ENCODE data around the gene PCSK6. TPM values are rescaled to one million over a fixed set of nuclear protein-coding genes. Genes with fewer than 3 reads are reported as not detected.

Gene PCSK6
- total RNA-seq, 4 donors from 2014 or later: 12.8 to 23.2 (median 18.4) TPM

DNA sequence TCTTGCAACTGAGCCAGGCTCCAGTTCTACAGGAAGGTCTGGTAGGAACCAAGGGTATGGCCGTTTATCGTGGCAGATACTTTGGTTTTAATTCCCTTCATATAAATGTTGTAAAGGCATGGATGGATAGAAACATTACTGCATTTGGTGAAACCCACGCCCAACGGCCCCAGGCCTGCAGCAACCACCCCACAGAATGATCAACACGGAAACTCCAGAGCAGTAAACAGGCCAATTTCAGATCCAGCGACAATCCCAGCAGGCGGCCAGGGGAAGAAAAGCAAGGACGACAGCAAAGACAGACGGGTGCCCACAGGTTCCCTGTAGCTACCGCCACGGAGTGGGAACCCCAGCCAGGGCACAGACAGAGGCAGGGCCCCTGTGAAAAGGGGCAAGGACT is 32.6 kb upstream of the PCSK6 start:
- WGBS, 2 donors (ENCODE audit: low coverage in 1 of 2): 68 to 71% methylated on average over 7 to 10 of the region's 11 CpGs
- TF ChIP-seq, protein P1, sequence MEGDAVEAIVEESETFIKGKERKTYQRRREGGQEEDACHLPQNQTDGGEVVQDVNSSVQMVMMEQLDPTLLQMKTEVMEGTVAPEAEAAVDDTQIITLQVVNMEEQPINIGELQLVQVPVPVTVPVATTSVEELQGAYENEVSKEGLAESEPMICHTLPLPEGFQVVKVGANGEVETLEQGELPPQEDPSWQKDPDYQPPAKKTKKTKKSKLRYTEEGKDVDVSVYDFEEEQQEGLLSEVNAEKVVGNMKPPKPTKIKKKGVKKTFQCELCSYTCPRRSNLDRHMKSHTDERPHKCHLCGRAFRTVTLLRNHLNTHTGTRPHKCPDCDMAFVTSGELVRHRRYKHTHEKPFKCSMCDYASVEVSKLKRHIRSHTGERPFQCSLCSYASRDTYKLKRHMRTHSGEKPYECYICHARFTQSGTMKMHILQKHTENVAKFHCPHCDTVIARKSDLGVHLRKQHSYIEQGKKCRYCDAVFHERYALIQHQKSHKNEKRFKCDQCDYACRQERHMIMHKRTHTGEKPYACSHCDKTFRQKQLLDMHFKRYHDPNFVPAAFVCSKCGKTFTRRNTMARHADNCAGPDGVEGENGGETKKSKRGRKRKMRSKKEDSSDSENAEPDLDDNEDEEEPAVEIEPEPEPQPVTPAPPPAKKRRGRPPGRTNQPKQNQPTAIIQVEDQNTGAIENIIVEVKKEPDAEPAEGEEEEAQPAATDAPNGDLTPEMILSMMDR (IDR thresholded peaks at IDR 0.05): no peak
- no peak for TF ChIP-seq POLR2A (IDR thresholded peaks at IDR 0.05)
- no peak for TF ChIP-seq EP300 (IDR thresholded peaks at IDR 0.05)
- no peak for TF ChIP-seq POLR2AphosphoS5 (IDR thresholded peaks at IDR 0.05)
- ATAC-seq: no peak

DNA sequence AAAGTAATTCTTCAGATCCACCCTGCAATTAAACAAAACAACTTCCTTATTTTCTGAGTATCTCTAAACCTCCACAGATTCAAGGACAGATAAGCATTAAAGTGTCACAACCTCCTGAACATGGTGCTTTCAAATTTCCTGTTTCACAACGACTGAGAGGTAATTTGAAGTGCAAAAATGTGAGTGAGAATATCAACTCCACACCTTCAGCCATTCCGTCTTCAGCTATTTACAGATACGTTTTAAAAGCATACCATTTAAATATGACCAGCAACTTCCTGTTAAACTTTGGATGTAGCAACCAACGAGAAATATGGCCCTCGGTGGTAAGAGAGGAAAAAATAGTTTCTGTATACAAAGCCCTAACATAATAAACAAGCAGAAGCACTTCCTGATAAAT is 32.1 kb upstream of the PCSK6 start:
- Histone ChIP-seq H3K27ac (no peak overlapping the region), H3K9me3 (peaks cover 0 to 20% (median 0%) of the 10 kb centered on the region in 3 donors), H3K4me3 (no peak overlapping the region), H3K36me3 (no peaks in the 10 kb centered on the region), H3K27me3 (peaks cover 10% of the 10 kb centered on the region), H3K4me1 (no peaks in the 10 kb centered on the region)
- 32 to 35% methylated on average over 5 of the region's 5 CpGs for WGBS, 2 donors (ENCODE audit: low coverage in 1 of 2)
- TF ChIP-seq EP300 (IDR thresholded peaks at IDR 0.05) (no peak), POLR2A (IDR thresholded peaks at IDR 0.05) (no peak), POLR2AphosphoS5 (IDR thresholded peaks at IDR 0.05) (no peak)
- TF ChIP-seq, protein P1 (IDR thresholded peaks at IDR 0.05): no peak
- ATAC-seq: no peak

More for the DNA sequence above, 32.6 kb upstream of the PCSK6 start:
- H3K27me3 ChIP-seq: peaks cover 10% of the 10 kb centered on the region
- peaks cover 0 to 15% (median 0%) of the 10 kb centered on the region in 3 donors for H3K9me3 ChIP-seq
- no peak overlapping the region for H3K27ac ChIP-seq
- H3K4me3 ChIP-seq: no peak overlapping the region
- no peaks in the 10 kb centered on the region for H3K36me3 ChIP-seq
- peaks cover 0 to 3% (median 0%) of the 10 kb centered on the region in 3 donors for H3K4me1 ChIP-seq

DNA sequence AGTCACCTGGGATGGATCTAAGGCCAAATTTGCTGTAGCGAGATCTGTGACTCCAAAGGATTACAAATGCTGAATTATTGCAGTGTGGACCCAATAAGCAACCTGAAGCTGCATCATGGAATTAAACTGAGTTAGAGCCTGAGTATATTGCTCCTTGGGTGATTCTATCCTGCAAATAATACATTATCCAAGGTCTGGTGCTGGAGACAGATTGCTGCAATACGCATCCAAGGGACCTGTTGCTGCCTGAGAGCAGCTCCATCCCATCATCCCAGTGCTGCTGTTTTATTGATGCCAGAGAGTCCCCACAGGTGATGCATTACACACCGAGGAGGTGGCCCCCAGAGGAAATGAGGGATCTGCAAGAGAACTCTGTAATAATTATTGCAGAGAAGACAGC is 31.6 kb upstream of the PCSK6 start:
- Histone ChIP-seq H3K36me3 (no peaks in the 10 kb centered on the region), H3K9me3 (peaks cover 0 to 26% (median 0%) of the 10 kb centered on the region in 3 donors), H3K27ac (no peak overlapping the region), H3K4me1 (no peaks in the 10 kb centered on the region), H3K27me3 (peaks cover 10% of the 10 kb centered on the region), H3K4me3 (no peak overlapping the region)
- 80 to 100% methylated on average over 1 of the region's 3 CpGs for WGBS, 2 donors (ENCODE audit: low coverage in 1 of 2)
- TF ChIP-seq, protein P1 (IDR thresholded peaks at IDR 0.05): no peak
- no peak for TF ChIP-seq EP300 (IDR thresholded peaks at IDR 0.05)
- no peak for TF ChIP-seq POLR2A (IDR thresholded peaks at IDR 0.05)
- no peak for TF ChIP-seq POLR2AphosphoS5 (IDR thresholded peaks at IDR 0.05)
- ATAC-seq: no peak

DNA sequence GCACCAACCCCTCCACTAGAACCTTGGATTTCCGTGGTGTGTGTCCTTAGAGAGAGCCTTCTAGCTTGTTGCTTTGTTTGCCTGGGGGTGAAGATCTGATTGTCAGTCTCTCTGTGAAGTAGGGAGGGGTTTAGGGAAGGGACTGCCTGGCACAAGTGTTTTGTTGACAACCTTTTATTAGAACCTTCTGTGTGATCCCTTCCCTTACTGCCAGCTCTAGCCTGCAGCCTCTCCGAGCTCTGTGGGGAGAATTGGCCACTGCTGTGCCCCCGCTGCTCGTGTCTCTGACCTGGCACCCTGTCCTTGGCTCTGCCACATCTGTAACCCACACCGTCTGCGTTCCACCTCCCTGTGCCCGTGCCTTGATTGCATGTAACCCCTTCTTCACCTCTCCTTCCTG is 30.9 kb upstream of the PCSK6 start:
- H3K9me3 ChIP-seq: peaks cover 0 to 32% (median 0%) of the 10 kb centered on the region in 3 donors
- no peak overlapping the region for H3K4me3 ChIP-seq
- no peaks in the 10 kb centered on the region for H3K36me3 ChIP-seq
- no peak overlapping the region for H3K27ac ChIP-seq
- whole genome bisulfite sequencing, 2 donors (ENCODE audit: low coverage in 1 of 2): 71 to 82% methylated on average over 6 to 7 of the region's 7 CpGs
- H3K27me3 ChIP-seq: peaks cover 10% of the 10 kb centered on the region
- TF ChIP-seq, protein P1 (IDR thresholded peaks at IDR 0.05): no peak
- TF ChIP-seq POLR2AphosphoS5 (IDR thresholded peaks at IDR 0.05) (no peak), EP300 (IDR thresholded peaks at IDR 0.05) (no peak), POLR2A (IDR thresholded peaks at IDR 0.05) (no peak)
- H3K4me1 ChIP-seq: no peaks in the 10 kb centered on the region
- no peak for ATAC-seq

DNA sequence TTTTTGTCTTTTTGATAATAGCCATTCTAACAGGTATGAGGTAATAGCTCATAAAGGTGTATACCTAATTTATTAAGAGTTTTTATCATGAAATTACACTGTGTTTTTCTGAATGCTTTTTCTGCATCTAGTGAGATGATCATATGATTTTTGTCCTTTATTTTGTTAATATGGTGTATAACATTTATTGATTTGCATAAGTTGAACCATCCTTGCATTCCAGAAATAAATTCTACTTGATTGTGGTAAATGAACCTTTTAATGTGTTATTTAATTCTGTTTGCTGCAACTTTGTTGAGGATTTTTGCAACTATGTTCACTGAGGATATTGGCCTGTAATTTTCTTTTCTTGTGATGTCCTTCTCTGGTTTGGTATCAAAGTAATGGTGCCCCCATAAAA is 28.0 kb upstream of the PCSK6 start:
- H3K4me1 ChIP-seq: no peaks in the 10 kb centered on the region
- H3K9me3 ChIP-seq: peaks cover 0 to 39% (median 0%) of the 10 kb centered on the region in 3 donors
- ATAC-seq: no peak
- TF ChIP-seq EP300 (IDR thresholded peaks at IDR 0.05): no peak
- TF ChIP-seq, protein P1 (IDR thresholded peaks at IDR 0.05): no peak
- no peak for TF ChIP-seq POLR2A (IDR thresholded peaks at IDR 0.05)
- no peak for TF ChIP-seq POLR2AphosphoS5 (IDR thresholded peaks at IDR 0.05)
- no peak overlapping the region for H3K27ac ChIP-seq
- H3K4me3 ChIP-seq: no peak overlapping the region
- H3K36me3 ChIP-seq: no peaks in the 10 kb centered on the region
- peaks cover 10% of the 10 kb centered on the region for H3K27me3 ChIP-seq

All from gastroesophageal sphincter (tissue), 4 donors.